Hypothalamus (tissue), 51 donors: ENCODE results near the gene NUBPL.
"Not testable (repeated sequence)": the region's sequence is repeated elsewhere in the genome, so short reads cannot be mapped to it uniquely, and the experiment has no call there.

Experiments
- DNase-seq, 51 donors: peaks; one replicate each; lab custom pipeline; 2025; lab: John Stamatoyannopoulos, UW

The NUBPL gene

GRCh38 chr14:31792726-31793125 is 231.5 kb downstream of the NUBPL start:
- DNase-seq: no peak

- DNase-seq: not testable (repeated sequence)
Observed at GRCh38 chr14:31797946-31798345, 236.7 kb downstream of the NUBPL start.

DNA sequence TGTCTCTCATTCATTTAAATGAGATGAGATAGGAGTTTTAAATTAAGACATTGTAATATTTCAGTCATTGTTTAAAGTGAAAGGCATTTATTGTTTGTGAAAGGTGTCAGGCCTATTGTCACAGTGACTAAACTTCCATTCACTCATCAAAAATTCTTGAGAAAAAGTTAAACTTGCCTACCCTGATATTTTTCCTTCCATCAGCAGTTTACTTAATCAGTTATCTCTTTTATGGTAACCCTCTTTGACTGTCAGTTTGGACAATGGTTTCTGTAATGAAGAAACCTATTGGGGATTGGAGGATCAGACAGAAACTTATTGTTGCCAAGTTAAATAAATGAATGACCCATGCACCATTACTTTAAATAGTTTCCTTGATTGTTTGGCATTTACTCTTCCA is 241.6 kb downstream of the NUBPL start:
- DNase-seq: no peak

DNA sequence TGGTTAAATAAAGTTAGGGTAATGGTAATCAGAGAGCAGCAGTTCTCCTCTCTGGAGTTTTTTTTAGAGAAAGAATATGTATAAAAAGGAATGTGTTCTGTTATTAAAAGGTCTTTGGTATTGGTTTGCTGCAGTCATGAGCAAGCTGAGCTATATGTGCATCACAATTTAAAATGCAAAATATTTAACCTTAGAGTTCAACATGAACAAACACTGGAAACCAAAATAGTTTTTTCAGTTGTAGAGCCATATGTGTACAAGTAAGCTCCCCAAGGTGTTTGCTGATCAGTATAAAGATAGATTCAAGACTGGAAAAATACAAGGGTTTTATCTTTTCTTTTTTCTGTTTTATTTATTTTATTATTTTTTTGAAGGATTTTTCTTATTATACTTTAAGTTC is 245.0 kb downstream of the NUBPL start:
- no peak for DNase-seq

- DNase-seq: not testable (repeated sequence)
Observed at GRCh38 chr14:31811693-31812628, 250.8 kb downstream of the NUBPL start.

DNA sequence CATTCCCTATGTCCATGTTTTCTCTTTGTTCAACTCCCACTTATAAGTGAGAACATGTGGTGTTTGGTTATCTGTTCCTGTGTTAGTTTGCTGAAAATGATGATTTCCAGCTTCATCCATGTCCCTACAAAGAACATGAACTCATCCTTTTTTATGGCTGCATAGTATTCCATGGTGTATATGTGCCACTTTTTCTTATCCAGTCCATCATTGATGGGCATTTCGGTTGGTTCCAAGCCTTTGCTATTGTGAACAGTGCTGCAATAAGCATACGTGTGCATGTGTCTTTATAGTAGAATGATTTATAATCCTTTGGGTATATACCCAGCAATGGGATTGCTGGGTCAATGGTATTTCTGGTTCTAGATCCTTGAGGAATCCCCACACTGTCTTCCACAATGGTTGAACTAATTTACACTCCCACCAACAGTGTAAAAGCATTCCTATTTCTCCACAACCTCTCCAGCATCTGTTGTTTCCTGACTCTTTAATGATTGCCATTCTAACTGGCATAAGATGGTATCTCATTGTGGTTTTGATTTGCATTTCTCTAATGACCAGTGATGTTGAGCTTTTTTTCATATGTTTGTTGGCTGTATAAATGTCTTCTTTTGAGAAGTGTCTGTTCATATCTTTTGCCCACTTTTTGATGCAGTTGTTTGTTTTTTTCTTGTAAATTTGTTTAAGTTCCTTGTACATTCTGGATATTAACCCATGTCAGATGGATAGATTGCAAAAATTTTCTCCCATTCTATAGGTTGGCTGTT is 252.7 kb downstream of the NUBPL start:
- not testable (repeated sequence) for DNase-seq

GRCh38 chr14:31819281-31819680 is 258.1 kb downstream of the NUBPL start:
- no peak for DNase-seq

DNA sequence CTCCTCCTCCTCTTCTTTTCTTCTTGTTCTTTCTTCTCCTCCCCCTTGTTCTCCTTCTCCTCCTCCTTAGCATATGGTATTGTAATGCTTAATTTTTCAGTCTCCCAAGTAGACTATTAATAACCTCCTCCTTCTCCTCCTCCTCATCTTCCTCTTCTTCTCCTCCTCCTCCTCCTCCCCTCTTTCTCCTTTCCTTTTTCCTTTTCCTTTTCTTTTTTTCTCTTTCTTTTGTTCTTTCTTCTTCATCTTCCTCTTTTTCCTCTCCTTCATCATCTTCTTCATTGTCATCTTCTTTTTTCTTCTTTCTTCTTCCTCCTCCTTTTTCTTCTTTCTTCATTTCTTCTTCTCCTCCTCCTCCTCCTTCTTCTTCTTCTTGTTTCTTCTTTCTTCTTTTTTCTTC is 264.3 kb downstream of the NUBPL start:
- DNase-seq: no peak

GRCh38 chr14:31827325-31827724 is 266.1 kb downstream of the NUBPL start:
- DNase-seq: no peak

GRCh38 chr14:31828946-31829868 is 268.0 kb downstream of the NUBPL start:
- no peak for DNase-seq

DNA sequence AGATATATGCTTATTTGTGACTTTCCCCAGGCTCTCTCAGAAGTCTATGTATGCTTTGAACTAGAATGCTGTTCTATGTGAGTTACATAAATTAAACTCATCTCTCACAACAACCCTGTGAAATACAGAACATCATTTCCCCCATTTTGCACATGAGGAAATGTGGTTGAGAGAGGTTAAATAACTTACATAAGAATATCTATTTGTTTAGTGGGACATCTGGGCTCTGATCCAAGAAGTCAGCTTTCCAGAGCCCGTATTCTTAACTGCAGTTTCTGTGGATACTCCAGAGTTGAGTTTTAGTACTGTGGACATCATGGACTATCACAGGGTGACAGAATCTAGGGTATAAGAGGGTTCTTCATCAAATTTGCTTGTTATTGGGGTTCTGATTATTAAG is 273.4 kb downstream of the NUBPL start:
- DNase-seq: no peak

- DNase-seq: no peak
Observed at GRCh38 chr14:31835049-31835448, 273.8 kb downstream of the NUBPL start.

DNA sequence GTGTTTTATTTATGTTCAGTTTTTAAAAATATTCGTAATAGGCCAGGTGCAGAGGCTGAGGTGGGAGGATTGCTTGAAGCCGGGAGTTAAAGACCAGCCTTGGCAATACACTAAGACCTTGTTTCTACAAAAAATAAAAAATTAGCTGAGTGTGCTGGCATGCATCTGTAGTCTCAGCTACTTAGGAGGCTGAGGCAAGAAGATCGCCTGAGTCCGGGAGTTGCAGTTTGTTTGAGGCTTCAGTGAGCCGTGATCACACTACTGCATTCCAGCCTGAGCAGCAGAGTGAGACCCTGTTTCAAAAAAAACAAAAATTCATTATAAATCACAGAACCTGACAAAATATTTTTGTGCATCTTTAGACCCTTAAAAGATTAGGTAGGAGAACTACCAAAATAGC is 275.8 kb downstream of the NUBPL start:
- DNase-seq: no peak

GRCh38 chr14:31842899-31843298 is 281.7 kb downstream of the NUBPL start:
- no peak for DNase-seq

DNA sequence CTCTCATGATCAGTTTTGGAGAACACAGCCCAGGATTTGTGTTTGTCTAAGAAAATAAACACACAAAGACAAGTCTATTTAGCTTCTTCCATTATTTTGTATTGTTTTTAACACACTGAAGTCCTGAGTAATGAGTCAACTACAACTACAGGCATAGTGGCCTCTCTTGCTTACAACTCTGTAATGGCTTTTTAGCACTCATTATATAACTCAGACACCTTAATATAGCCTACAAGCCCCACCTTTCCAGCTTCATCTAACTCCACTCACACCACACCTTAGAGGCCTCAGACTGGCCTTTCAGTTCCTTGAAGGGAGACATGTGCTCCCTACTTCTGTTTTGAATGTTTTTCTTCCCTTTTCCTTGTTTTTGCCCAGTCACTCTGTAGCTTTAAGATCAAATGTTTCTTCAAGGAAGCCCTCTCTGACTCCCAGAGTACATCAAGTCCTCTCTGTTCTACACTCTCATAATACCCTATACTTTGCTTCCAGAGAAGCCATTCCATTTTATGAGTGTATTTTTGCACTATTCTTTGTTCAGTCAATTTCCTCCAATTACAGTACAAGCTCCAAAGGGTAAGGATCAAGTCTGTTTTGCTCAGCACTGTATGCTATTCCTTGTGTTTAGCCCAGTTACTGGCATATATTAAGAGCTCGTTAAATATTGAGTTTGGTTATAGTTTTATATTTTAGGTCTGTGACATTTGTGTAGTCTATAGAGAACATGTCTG is 282.3 kb downstream of the NUBPL start:
- no peak for DNase-seq

GRCh38 chr14:31854508-31855075 is 293.4 kb downstream of the NUBPL start:
- DNase-seq: no peak

GRCh38 chr14:31855262-31855661 is 294.1 kb downstream of the NUBPL start:
- DNase-seq: no peak

- DNase-seq: not testable (repeated sequence)
Observed at GRCh38 chr14:31856003-31856402, 294.8 kb downstream of the NUBPL start.

GRCh38 chr14:31858868-31859267 is 297.7 kb downstream of the NUBPL start:
- no peak for DNase-seq
